CD14-positive monocyte (primary cell): ENCODE results near the gene CAMTA1. TPM values are rescaled to one million over a fixed set of nuclear protein-coding genes. Genes with fewer than 3 reads are reported as not detected.

Experiments used
- DNase-seq, 3 donors: peaks; one replicate each; pipeline ENCODE4 v3.0.0-alpha.2; 2011 to 2022
- H2AFZ ChIP-seq: 2 replicates; pipeline ENCODE4 v1.6.0; 2012; ENCODE audit warnings: mild to moderate bottlenecking, low read depth, low read length, inconsistent platforms; ENCODE audit not compliant: insufficient read depth, poor library complexity, severe bottlenecking
- H3K27ac ChIP-seq, 2 donors: 1 replicate in 1 of 2; 2 replicates in 1 of 2; pipeline ENCODE4 v1.5.1; 2012 to 2013; ENCODE audit warnings: low read length in 2 of 2, control low read depth in 1 of 2, inconsistent platforms in 1 of 2, low read depth in 1 of 2, mild to moderate bottlenecking in 1 of 2
- H3K27me3 ChIP-seq, 2 donors: one replicate each; pipeline versions ENCODE4 v1.6.0 to v1.6.1; 2011 to 2013; ENCODE audit warnings: low read length in 2 of 2; ENCODE audit not compliant: control insufficient read depth in 2 of 2, insufficient read depth in 2 of 2
- H3K36me3 ChIP-seq, 2 donors: replicated peaks in 1 of 2; 1 replicate in 1 of 2; 2 replicates in 1 of 2; pipeline versions ENCODE4 v1.5.1 to v1.6.1; 2012 to 2013; ENCODE audit warnings: low read length in 2 of 2, control low read depth in 1 of 2, inconsistent platforms in 1 of 2, mild to moderate bottlenecking in 1 of 2; ENCODE audit not compliant: insufficient read depth in 2 of 2, control insufficient read depth in 1 of 2
- H3K4me1 ChIP-seq, 2 donors: 1 replicate in 1 of 2; 2 replicates in 1 of 2; pipeline versions ENCODE4 v1.5.1 to v1.6.1; 2012 to 2013; ENCODE audit warnings: low read length in 2 of 2, control low read depth in 1 of 2, inconsistent platforms in 1 of 2, mild to moderate bottlenecking in 1 of 2, moderate library complexity in 1 of 2; ENCODE audit not compliant: insufficient read depth in 2 of 2, control insufficient read depth in 1 of 2
- H3K4me2 ChIP-seq: replicated peaks from 2 replicates; pipeline ENCODE3; 2012; ENCODE audit warnings: low read length, moderate library complexity, mild to moderate bottlenecking; ENCODE audit not compliant: poor library complexity, severe bottlenecking; ENCODE audit errors: extremely low read depth
- H3K4me3 ChIP-seq, 3 experiments: fragments of 200-600 bp in 1 of 3; sonication (generic) in 1 of 3; replicated peaks in 1 of 3; 1 replicate in 2 of 3; 2 replicates in 1 of 3; pipeline ENCODE4 v1.5.1; 2011 to 2013; ENCODE audit warnings: low read length in 3 of 3, mild to moderate bottlenecking in 3 of 3, control low read depth in 2 of 3, low read depth in 2 of 3, inconsistent platforms in 1 of 3, moderate library complexity in 1 of 3
- H3K79me2 ChIP-seq: 2 replicates; pipeline ENCODE4 v1.6.0; 2012; ENCODE audit warnings: mild to moderate bottlenecking, control low read depth, inconsistent platforms, low read length, moderate library complexity; ENCODE audit not compliant: insufficient read depth
- H3K9ac ChIP-seq: 2 replicates; pipeline ENCODE4 v1.6.0; 2017; ENCODE audit warnings: low read length, mild to moderate bottlenecking; ENCODE audit not compliant: insufficient read depth, poor library complexity, severe bottlenecking
- H3K9me3 ChIP-seq, 2 donors: replicated peaks in 1 of 2; 1 replicate in 1 of 2; 2 replicates in 1 of 2; pipeline versions ENCODE4 v1.5.1 to v1.6.1; 2012 to 2013; ENCODE audit warnings: low read length in 2 of 2, control low read depth in 1 of 2; ENCODE audit not compliant: control insufficient read depth in 1 of 2, insufficient read depth in 1 of 2
- H4K20me1 ChIP-seq: 2 replicates; pipeline ENCODE4 v1.6.0; 2012; ENCODE audit warnings: mild to moderate bottlenecking, low read length, control low read depth, moderate library complexity; ENCODE audit not compliant: insufficient read depth
- H3K27ac Mint-ChIP-seq, 7 donors: one replicate each; pipeline ENCODE4 v1.8.0; 2020; ENCODE audit warnings: mild to moderate bottlenecking in 7 of 7, mixed read lengths in 7 of 7, moderate library complexity in 6 of 7, inconsistent platforms in 2 of 7
- H3K27me3 Mint-ChIP-seq, 3 donors: one replicate each; pipeline ENCODE4 v1.8.0; 2021 to 2022; ENCODE audit warnings: low read depth in 3 of 3, mild to moderate bottlenecking in 3 of 3, mixed read lengths in 3 of 3, moderate library complexity in 3 of 3, inconsistent platforms in 1 of 3
- H3K36me3 Mint-ChIP-seq, 2 donors: one replicate each; pipeline ENCODE4 v1.8.0; 2020; ENCODE audit warnings: mixed read lengths in 2 of 2, inconsistent platforms in 1 of 2, mild to moderate bottlenecking in 1 of 2
- H3K4me1 Mint-ChIP-seq: one replicate; pipeline ENCODE4 v1.8.0; 2020; ENCODE audit warnings: mild to moderate bottlenecking, mixed read lengths
- H3K4me3 Mint-ChIP-seq, 2 donors: one replicate each; pipeline ENCODE4 v1.8.0; 2020; ENCODE audit warnings: mild to moderate bottlenecking in 2 of 2, mixed read lengths in 2 of 2, moderate library complexity in 1 of 2
- H3K9me3 Mint-ChIP-seq, 7 donors: one replicate each; pipeline ENCODE4 v1.8.0; 2020 to 2022; ENCODE audit warnings: mixed read lengths in 7 of 7, mild to moderate bottlenecking in 6 of 7, moderate library complexity in 6 of 7, inconsistent platforms in 2 of 7
- CTCF ChIP-seq: fragments of 200-600 bp; IDR thresholded peaks from one replicate; pipeline ENCODE4 v1.8.0; 2022; ENCODE audit warnings: antibody characterized with exemption, mild to moderate bottlenecking
- WGBS: methylation state at CpG from one replicate; pipeline ENCODE4 v1.1.5; 2013; ENCODE audit warnings: missing lambda C conversion rate; ENCODE audit not compliant: insufficient coverage; 5-methylcytosine and 5-hydroxymethylcytosine counted together
- intact Hi-C, 2 donors: fragments of 100-400 bp; cut with micrococcal nuclease; formaldehyde crosslinking; loops; one replicate each; pipeline versions ENCODE4 v1.15.0 to v1.15.1; 2023
- polyA plus RNA-seq, 3 donors: library from polyadenylated mRNA; depleted of rRNA in 1 of 3; unstranded in 2 of 3; stranded (reverse) in 1 of 3; fragments of 300-500 nt in 2 of 3; fragments of >200 nt in 1 of 3; fragmentation: Illumina TruSeq in 2 of 3; gene quantifications; 1 replicate in 2 of 3; 2 replicates in 1 of 3; pipeline ENCODE4 v1.2.3, GENCODE V29; 2012 to 2021

Gene CAMTA1
- polyA plus RNA-seq, 3 donors: 52.0 to 89.6 (median 78.3) TPM

GRCh38 chr1:7541629-7542028 lies 756.4 kb downstream of the CAMTA1 start:
- Histone ChIP-seq H3K79me2 (no peaks in the 10 kb centered on the region), H3K27ac (no peak overlapping the region), H3K9me3 (no peaks in the 10 kb centered on the region), H2AFZ (no peak overlapping the region), H3K36me3 (no peaks in the 10 kb centered on the region), H3K27me3 (no peaks in the 10 kb centered on the region), H3K4me2 (no peak overlapping the region), H3K4me3 (no peak overlapping the region), H3K9ac (no peak overlapping the region), H4K20me1 (no peaks in the 10 kb centered on the region), H3K4me1 (no peaks in the 10 kb centered on the region)
- H3K36me3 Mint-ChIP-seq: no peaks in the 10 kb centered on the region
- no peak for DNase-seq
- H3K27ac Mint-ChIP-seq: no peak overlapping the region
- TF ChIP-seq CTCF: no peak
- intact Hi-C loops: no loop called here
- WGBS: 97% methylated on average over 3 of the region's 11 CpGs
- H3K9me3 Mint-ChIP-seq: peaks cover 0 to 2% (median 0%) of the 10 kb centered on the region in 7 donors
- peaks cover 2 to 6% (median 5%) of the 10 kb centered on the region in 3 donors for H3K27me3 Mint-ChIP-seq
- H3K4me3 Mint-ChIP-seq: no peak overlapping the region
- no peaks in the 10 kb centered on the region for H3K4me1 Mint-ChIP-seq

GRCh38 chr1:7543718-7544090 lies 758.5 kb downstream of the CAMTA1 start:
- WGBS: 86% methylated on average over 2 of the region's 3 CpGs
- H3K9ac ChIP-seq: no peak overlapping the region

More at GRCh38 chr1:7543718-7544090, 758.5 kb downstream of the CAMTA1 start:
- no peaks in the 10 kb centered on the region for H3K9me3 ChIP-seq
- no peak overlapping the region for H3K27ac ChIP-seq
- no peaks in the 10 kb centered on the region for H3K4me1 ChIP-seq
- H3K79me2 ChIP-seq: no peaks in the 10 kb centered on the region
- Mint-ChIP-seq H3K36me3 (no peaks in the 10 kb centered on the region), H3K9me3 (peaks cover 0 to 2% (median 0%) of the 10 kb centered on the region in 7 donors), H3K27ac (peak overlapping the region in 1 of 7 donors; percentile 76), H3K4me1 (no peaks in the 10 kb centered on the region), H3K4me3 (no peak overlapping the region), H3K27me3 (peaks cover 0 to 6% (median 5%) of the 10 kb centered on the region in 3 donors)
- intact Hi-C loops: no loop called here
- TF ChIP-seq CTCF: no peak
- H3K36me3 ChIP-seq: no peaks in the 10 kb centered on the region
- no peaks in the 10 kb centered on the region for H4K20me1 ChIP-seq
- DNase-seq: no peak
- H3K27me3 ChIP-seq: no peaks in the 10 kb centered on the region
- H3K4me3 ChIP-seq: no peak overlapping the region
- H3K4me2 ChIP-seq: no peak overlapping the region
- no peak overlapping the region for H2AFZ ChIP-seq
